ENCODE data around the gene PACRG.
A peak's percentile ranks its signal among the peaks of the same experiment; 100 is the strongest.

Gene PACRG

DNA sequence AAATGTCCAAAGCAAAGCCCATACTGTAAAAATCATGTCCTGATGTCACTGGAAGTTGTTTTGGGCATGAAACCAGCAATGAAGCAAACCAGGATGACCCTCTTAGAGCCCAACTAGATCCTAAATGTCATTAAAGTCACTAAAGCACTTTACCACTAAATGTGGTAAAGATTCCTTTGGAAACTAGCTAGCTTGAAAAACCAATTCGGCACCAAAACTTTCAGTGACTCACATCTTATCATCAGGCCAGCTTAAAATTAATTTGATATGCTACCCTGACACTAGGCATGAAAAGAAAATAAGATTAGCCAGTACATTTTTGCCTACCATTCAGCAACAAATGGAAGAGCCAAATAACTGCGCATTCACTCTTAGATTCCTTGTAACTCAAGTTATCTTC, 145.8 kb downstream of the PACRG start:
- no peak for DNase-seq

GRCh38 chr6:162875070-162875469, 147.3 kb downstream of the PACRG start:
- no peak for DNase-seq

DNA sequence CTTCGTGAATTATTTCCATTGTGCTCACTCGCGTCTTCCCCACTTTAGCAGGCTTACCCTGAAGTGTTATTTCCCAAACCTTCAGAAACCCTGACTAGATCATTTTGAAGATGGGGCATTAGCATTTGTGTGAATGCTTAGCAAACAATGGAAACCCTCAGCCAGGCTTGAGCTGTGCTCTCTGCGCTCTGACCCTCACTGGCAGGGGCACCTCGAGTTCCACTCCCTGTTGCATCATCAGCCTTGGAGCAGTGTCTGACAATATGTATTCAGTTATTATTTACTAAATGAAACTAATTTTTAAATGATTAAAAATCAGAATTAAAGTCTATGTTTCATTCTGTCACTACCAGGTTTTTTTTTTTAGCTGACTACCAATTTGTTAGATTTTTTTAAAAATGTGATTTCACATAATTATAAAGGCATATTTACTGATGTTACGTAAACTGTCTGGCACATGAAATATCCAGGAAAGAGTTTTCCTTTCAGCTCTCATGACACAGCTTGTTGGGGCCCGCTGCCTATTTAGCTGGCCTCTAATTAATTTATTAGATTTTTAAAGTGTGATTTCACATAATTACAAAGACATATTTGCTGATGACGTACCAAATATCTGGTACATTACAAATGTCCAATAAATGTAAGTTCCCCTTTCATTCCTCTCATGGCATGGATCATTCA, 155.2 kb downstream of the PACRG start:
- DNase-seq = no peak

- no peak for DNase-seq
These were observed 160.4 kb downstream of the PACRG start for GRCh38 chr6:162887981-162888689.

DNA sequence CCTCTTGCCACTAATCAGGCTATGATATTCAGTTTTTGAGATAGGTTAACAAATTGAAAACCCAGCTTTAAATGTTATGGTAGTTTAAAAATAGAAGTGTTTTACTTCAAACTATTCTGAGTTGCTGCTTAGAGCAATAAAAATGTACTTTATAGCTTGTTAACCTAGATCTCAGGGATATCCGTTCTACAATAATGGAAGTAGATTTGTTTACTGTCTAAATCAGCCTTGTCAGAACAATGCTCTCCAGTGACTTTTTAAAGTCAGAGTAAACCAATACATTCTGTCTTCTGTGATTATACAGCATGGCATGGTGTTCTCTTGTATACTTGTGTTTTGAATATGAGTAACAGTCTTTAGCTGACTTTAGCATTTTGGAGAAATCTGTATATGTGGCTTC, 161.5 kb downstream of the PACRG start:
- DNase-seq = no peak

DNA sequence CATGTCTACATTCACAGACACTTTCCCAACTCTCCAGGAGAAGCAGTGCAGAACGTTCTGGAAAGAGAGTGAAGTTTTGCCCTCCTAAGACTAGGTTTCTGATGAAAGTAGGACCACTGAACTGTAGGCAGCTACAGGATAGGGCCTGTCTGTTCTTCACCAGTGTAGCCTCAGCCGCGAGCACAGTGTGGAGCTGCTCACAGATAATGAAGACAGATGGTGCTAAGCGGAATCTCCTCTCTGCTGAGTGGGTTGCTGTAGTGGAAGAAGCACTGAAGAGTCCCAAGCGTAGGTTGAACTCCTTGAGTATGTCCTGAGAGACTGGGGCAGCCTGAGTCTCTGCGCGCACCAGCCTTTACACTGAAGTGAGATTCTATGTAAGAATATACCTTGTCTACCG, 170.2 kb downstream of the PACRG start:
- DNase-seq = no peak

DNA sequence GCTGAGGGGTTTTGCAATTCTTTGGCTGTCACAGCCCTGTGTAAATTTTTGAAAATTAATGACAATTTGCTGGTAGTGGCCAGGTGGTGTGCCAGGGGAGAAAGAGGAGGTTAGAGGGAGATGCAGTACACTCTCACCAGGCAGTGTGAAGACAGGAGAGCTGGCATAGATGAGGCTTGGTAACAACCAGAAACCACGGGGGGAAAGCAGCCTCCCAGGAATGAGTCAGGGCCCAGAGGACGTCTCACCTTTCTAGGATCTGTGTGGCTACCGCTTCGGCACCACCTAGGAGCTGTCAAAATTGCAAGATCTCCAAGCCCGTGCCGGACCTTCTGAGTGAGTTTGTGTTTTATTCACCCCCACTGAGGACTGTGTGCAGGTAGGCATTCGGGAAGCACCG, 171.4 kb downstream of the PACRG start:
- no peak for DNase-seq

- no peak for DNase-seq
These were observed 172.7 kb downstream of the PACRG start for GRCh38 chr6:162900503-162900902.

- no peak for DNase-seq
These were observed 176.4 kb downstream of the PACRG start for GRCh38 chr6:162904069-162904663.

GRCh38 chr6:162906479-162906878, 178.7 kb downstream of the PACRG start:
- no peak for DNase-seq

DNA sequence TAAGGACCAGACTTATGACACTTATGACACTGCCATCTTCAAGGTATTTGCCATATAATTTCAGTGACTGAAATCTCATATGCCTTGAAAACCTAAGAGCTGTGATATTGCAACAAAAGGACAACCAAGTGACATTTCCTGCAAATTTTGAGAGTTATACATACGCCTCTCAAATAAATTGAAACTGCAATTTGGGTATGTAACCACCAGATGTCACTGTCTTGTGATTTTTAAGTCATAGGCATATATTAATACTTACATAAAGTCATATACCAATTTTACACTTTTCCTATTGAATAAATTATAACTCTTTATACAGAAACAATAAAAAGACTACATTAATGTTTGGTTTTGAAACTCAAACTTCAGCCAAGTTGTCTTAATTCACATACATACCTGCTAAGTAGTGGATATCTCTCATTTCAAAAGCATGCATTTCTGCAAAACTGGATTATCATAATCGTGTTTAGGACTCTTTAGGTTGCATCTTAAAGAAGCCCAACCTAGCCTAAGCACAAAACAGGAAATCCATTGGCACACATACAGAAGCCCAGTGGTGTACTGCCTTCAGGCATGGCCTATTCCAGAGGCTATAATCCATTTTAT, 180.2 kb downstream of the PACRG start:
- DNase-seq = peak; percentile 8

DNA sequence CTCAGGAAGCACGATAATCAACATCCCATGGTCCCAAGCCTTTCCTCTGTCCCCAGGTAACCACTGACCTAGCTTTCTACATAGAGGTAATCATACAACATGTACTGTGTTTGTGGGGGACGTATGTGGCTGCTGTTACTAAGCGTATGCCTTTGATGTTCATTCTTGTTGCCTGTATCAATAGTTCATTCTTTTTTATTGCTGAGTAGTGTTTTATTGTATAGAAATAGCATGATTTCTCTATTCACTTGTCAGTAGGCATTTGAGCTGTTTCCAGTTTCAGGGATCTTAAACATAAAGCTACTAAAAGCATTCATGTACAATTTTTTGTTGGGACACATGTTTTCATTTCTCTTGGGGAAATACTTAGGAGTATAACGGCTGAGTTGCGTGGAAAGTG, 185.4 kb downstream of the PACRG start:
- no peak for DNase-seq

- no peak for DNase-seq
These were observed 189.7 kb downstream of the PACRG start for GRCh38 chr6:162917506-162917905.

DNA sequence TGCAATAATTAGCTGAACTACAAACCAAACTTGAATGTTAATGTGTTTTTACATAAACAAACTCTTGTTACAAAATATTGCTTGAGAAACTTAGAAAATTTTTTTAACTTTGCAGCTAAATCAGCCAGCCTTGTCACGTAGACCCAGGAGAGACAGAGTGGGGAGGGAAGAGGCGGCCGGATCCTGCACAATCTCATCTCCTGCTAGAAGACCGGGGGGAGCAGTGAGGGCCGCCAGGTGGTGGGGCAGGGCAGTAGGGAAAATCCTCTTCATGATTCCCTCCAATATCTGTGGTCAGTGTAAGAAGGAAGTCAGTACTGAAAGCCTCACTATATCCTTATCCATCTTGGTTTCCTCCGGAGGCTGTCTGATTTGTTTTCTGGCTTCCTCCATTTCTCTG, 193.3 kb downstream of the PACRG start:
- DNase-seq = no peak

GRCh38 chr6:162921510-162922040, 193.8 kb downstream of the PACRG start:
- DNase-seq = no peak

DNA sequence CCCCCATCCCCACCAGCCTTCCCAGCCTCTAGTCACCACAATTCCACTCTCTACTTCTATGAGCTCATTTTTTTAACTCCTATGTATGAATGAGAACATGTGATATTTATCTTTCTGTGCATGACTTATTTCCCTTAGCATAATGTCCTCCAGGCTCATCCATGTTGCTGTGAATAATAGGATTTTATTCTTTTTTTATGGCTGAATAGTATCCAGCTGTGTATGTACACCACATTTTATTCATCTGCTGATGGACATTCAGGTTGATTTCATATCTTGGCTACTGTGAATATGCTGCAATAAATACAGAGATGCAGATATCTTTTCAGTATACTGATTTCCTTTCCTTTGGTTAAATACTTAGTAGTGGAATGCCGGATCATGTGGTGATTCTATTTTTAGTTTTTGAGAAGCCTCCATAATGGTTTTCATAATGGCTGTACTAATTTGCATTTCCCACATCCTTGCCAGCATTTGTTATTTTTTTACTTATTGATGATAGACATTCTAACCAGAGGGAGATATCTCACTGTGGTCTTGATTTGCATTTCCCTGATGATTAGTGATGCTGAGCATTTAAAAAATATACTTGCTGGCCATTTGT, 194.9 kb downstream of the PACRG start:
- no peak for DNase-seq

DNA sequence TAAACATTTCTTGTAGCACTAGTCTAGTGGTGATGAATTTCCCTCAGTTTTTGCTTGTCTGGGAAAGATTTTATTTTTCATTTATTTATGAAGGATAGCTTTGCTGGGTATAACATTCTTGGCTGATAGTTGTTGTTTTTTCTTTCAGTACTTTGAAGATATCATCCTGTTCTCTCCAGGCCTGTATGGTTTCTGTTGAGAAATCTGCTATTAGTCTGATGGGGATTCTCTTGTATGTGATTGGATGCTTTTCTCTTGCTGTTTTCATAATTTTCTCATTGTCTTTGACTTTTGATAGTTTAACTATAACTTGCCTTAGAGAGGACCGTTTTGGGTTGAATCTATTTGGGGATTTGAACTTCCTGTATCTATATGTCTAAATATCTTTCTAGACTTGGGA, 207.1 kb downstream of the PACRG start:
- DNase-seq = no peak

DNA sequence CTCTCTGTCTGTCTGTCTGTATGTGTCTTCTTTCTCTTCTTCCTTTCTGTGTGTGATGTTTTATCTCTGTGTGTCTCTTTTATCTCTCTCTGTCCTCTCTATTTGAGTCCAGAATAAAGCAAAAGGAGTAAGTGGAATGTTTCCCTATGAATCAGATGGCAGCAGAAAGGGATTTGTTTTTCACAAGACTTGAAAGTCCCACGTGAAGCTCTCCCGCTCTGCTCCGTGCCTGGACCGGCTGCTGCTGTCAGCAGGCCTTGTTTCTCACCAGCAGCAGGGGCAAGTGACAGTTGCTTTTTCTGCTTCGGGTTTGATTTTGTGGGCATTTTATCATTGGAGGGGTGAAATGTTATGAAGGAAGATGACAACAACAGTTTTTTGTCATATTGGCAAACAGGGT, 212.7 kb downstream of the PACRG start:
- DNase-seq = no peak

DNA sequence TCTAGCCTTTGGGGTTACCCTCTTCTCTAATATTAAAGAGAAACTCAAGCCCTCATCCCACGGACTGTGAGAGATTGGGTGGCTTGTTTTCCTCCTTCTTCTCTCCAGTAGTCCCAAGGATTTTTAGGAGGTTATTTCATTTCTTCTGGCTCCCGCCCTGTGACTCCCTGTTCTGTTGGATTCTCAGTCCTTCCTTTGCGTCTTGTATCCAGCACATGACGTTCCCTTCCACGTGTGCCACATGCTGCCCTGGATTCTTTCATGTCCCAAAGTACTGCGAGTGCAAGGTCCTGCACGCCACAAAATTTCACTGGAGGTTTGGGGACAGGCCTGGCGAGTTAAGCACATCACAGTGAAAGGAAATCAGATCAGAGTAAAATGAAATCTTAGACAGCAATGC, 213.4 kb downstream of the PACRG start:
- DNase-seq = no peak

DNA sequence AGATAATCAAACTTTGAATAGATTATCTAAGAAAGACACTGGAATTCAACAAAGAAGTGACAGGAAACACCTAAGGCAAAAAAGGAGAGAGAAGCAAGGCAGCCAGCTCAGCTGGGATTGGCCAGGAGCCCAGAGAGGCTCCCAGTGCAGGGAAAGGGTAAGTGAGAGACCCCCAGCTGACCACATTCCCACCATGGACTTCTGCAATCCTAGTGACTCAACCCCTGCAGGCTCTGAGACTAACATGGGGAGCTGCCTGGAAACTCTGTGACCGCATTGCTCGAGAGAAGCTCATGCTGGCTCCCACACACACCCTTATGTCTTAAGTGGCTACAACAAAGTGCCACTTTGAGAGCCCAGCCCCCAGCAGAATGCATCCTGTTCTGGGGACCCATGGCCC, 215.1 kb downstream of the PACRG start:
- DNase-seq = no peak

GRCh38 chr6:162943369-162943768, 215.6 kb downstream of the PACRG start:
- DNase-seq = no peak

DNA sequence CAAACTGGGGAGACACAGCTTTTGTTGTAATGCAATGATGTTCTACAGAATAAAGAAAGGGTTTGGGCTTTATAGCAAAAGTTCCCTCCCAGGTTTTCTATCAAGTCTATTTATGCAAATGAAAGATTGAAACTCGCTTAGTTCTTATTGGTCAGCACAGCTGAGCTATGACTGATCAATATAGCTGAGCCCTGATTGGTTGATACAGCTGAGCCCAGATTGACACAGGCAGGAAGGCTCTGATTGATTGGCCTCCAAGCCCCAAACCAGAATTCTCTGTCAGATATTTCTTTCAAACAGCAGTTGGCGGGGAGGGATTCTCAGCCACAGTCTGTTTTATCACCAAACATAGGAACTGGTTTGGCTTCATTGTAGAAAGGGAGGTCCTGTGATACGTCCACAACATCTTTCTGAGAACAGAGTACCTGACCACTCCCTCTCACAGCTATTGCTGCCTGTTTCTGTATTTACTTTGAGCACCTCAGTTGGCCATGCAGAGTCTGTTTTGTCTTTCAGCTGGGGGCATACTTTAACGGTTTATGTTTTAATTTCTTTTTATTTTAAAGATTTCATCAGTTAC, 223.5 kb downstream of the PACRG start:
- no peak for DNase-seq

GRCh38 chr6:162952423-162952822, 224.6 kb downstream of the PACRG start:
- no peak for DNase-seq
